HG03175 (cell line): ENCODE results near the gene TMEM123.

ENCODE experiments used
- ATAC-seq: cut with Tn5 transposase; IDR thresholded peaks from one replicate; pipeline ENCODE4 v1.9.1; 2021; ENCODE audit warnings: mild to moderate bottlenecking, moderate library complexity; ENCODE audit not compliant: unreplicated experiment

Gene TMEM123, protein sequence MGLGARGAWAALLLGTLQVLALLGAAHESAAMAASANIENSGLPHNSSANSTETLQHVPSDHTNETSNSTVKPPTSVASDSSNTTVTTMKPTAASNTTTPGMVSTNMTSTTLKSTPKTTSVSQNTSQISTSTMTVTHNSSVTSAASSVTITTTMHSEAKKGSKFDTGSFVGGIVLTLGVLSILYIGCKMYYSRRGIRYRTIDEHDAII

DNA sequence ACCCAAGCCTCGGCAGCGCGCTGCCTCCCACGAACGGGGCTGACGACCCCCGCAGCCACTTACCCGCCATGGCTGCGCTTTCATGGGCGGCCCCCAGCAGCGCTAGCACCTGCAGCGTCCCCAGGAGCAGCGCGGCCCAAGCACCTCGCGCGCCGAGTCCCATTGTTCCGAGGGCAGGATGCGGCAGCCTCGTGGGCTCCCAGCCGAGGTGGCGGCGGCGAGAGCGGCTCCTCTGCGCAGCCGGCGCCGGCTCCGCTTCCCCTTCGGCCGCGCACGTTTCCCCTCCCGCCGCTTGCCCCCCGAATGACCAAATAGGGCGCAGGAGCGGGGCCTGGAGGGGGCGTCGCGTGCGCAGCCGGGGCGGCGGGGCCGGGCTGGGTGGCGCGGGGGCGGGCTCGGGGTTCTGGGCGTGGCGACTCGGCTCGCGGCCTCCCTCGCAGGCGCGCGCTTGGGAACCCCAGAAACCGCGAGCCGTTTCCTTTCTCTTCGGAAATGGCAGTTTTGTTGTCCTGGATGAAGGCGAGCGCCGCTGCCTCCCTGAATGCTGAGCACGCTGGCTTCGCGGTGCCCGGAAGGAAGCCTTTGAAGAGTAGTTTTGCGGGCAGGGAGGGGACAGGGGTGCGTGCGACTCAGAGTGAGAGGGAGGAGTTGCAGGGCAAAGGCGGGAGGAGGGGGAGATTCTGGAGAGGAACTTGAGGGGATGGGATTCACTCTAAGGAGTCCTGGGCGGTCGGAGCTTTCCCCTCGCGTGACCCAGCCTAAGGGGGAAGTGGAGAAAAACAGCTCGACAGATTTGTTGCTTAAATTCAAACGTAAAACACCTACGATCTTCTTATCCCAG lies at the start of gene TMEM123:
TSS of gene TMEM123 (minus strand) at position 305 of the 841 bp plus-strand sequence. CDS start at position 163, 142 bp downstream.
- peak; percentile 62 for ATAC-seq

DNA sequence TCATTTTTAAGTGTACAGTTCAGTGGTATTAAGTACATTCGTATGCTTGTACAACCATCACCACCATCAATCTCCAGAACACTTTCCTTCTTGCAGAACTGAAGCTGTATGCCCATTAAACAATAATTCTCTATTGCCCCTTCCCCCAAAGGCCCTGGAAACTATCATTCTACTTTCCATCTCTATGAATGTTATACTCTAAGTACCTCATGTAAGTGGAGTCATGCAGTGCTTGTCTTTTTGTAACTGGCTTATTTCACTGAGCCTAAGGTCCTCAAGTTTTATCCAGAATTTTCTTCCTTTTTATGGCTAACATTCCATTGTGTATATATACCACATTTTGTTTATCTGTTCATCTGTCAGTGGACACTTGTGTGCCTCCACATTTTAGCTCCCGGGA lies 48.3 kb upstream of the TMEM123 start:
- no peak for ATAC-seq

- no peak for ATAC-seq
Measured at GRCh38 chr11:102499931-102500330, 47.4 kb upstream of the TMEM123 start.

DNA sequence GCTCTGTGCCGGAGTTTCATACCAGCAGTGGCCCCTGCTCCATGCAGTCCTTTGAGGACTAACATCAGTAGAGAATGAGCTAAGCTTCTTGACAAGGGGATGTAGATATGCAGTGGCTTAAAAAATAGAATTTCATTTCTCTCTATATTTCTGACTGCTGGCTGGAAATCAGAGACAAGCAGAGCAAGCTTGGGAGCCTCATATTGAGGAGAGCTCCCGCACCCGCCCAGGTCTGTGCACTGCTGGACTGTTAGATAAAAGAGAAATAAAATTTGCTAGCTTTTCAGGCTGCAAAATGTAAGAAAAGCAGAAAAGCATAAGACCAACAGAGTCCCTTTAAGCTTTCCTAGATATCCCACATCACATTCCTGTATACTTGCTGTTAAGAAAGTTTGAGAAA lies 46.6 kb upstream of the TMEM123 start:
- no peak for ATAC-seq

DNA sequence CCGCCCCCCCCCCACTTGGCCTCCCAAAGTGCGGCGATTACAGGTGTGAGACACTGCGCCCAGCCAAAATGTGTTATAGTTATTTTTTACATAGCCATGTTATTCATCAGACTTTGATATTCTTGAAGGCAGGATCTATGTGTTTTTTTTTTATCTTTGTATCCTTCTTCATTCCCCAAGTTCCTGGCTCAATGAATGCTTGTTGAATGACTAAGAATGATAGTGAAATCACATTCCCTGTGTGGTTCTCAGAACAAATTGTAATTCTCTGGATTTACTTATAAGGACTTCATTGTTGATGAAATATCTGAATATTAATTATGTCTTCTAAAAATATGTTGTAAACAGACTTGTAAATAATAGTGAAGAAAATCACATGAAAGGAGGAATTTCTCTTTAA lies 44.5 kb upstream of the TMEM123 start:
- ATAC-seq: no peak

- peak; percentile 79 for ATAC-seq
Measured at GRCh38 chr11:102495161-102496042, 42.8 kb upstream of the TMEM123 start.

DNA sequence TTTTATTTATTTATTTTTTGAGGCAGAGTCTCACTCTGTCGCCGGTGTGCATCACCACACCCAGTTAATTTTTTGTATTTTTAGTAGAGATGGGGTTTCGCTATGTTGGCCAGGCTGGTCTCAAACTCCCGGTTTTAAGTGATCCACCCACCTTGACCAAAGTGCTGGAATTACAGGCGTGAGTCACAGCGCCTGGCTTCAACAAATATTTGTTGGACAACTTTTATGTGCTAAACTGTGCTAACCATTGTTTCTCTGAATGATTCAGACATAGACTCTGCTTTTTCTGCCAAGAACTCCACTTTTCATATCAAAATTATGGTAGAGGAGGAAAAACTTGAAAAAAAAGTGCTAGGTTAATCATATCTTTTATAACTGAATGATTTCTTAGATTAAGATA lies 41.7 kb upstream of the TMEM123 start:
- ATAC-seq: no peak

DNA sequence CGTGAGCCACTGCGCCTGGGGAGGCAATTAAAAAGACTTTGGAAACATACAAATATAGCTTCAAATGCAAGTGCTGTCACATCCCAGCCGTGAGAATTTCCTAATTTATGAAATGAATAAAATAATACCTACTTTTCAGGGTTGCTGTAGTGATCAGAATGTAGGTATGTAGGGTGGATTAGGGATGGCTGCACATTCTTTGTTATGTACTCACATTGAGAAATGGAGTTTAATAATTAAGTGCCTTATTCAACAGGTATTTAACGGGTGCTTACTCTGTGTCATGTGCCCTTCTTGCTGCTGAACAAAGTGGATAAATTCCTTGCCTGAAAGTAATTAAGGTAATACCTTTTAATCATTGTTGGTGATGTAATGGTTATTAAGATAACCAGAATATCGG lies 41.0 kb upstream of the TMEM123 start:
- no peak for ATAC-seq

DNA sequence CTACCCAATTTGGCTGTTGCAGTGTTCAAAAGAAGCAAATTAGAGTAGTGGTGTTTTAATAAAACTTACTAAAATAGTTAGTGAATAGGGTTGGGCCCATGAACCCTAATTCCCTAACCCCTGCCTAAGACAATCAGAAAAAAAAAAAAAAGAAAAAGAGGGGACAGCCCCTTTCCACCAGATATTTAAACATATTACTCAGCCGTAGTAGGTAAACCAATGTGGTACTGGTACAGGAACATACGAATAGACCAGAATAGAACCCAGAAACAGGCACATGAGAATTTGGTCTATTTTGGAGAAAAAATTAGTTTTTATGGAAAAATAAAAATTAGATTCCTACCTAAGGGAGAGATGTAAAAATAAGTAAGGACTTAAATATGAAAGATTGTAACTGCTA lies 39.4 kb upstream of the TMEM123 start:
- no peak for ATAC-seq

- no peak for ATAC-seq
Measured at GRCh38 chr11:102489186-102490145, 36.9 kb upstream of the TMEM123 start.

DNA sequence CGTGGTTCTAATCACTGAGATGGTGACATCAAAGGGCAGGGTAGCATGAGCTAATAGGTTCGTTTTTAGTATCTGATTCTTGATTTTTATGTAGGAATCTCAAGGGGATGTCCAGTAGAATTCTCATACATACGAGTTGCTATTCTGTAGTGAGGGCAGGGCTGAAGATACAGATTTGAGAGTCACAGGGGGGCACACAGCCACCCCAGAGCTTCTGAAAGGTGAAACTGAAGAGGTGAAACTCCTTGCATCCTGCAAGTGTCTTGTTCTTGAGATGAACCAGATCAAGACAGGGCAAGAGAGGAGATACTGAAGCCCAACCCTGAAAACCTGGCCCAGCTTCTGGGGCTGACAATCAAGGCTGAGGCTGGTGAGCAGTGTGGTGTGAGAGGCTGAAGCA lies 35.6 kb upstream of the TMEM123 start:
- peak; percentile 71 for ATAC-seq

- no peak for ATAC-seq
Measured at GRCh38 chr11:102487214-102487613, 34.6 kb upstream of the TMEM123 start.

- ATAC-seq: no peak
Measured at GRCh38 chr11:102486584-102486983, 34.0 kb upstream of the TMEM123 start.

DNA sequence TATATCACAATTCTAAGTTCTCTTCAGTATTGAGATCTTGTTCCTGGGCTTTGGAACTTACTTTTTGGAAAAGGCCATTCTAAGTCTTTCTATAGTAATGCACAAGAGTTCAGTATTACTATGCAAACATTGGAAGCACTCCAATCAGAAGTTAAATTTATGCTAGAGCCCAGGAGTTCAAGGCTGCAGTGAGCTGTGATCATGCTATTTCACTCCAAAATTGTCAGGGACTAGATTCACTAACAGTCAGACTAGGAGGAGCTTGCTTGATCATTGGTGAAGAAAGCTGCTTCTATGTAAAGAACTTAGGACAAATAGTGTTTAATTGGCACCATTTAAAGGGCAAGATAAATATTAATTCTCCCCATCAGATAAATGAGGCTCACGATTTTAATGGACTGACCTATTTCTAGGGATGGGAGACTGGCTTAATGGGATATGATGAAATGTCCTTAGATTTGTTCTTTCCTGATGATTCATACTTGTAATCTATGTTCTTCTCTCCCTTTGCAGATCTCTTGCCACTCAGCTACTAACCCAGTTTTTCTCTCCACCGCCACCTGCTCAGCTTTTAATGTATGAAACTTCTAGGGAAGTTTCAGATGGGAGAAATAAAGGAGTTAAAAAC lies 32.6 kb upstream of the TMEM123 start:
- ATAC-seq: no peak

DNA sequence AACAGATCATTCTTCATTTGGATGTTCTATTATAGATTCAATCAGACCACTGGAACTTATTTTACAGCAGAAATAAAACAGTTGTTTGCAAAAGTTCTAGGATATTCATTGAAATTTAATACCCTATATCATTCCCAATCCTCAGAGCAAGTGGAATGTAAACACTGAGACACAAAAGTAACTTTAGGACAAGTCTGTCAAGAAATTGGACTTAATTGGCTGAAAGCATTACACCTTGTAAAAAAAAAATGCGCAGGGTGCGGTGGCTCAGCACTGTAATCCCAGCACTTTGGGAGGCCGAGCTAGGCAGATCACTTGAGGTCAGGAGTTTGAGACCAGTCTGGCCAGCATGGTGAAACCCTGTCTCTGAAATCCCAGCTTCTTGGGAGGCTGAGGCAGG lies 29.9 kb upstream of the TMEM123 start:
- no peak for ATAC-seq

DNA sequence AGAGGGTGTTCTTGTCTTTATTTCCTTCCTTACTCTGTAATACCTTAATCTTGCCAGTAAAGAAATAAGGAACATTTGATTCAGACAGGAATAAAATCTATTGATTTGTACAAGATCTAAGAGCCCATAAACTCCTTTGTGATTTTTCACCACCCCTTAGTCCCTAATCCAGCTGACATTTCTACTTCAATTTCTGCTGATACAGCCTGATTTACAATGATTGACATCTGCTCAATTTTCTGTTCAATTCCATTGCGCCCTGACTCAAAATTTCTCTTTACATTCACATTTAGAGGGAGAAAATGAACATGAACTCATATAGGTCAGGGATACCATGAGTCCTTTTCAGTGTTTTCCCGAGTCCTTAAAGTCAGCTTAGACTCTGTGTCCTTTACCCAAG lies 27.2 kb upstream of the TMEM123 start:
- no peak for ATAC-seq

GRCh38 chr11:102478673-102479299 lies 26.2 kb upstream of the TMEM123 start:
- ATAC-seq: no peak

GRCh38 chr11:102476812-102477211 lies 24.2 kb upstream of the TMEM123 start:
- no peak for ATAC-seq

DNA sequence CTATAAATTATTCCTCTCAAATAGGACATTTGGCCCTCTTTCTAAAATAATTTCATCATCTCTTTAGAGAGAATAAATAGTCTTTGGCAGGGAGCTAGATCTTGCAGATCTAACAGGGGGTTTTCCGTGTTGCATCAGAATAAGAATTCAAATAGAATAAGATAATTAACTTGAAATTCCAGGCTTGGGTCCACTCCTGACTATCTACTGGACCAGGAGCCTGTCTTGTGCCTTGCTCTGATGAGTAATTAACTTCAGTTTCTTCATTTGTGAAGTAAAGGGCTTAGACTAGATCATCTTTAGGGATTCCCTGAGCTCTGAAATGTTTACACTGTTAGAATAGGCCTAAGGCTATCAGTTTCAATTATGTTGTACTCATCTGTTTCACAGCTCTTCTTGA lies 23.5 kb upstream of the TMEM123 start:
- no peak for ATAC-seq
